HG02642 (cell line): ENCODE results near the gene ARHGAP4.

Experiments used
- ATAC-seq: cut with Tn5 transposase; IDR thresholded peaks from one replicate; pipeline ENCODE4 v1.9.1; 2021; ENCODE audit warnings: mild to moderate bottlenecking; ENCODE audit not compliant: unreplicated experiment, poor library complexity

ARHGAP4 gene

DNA sequence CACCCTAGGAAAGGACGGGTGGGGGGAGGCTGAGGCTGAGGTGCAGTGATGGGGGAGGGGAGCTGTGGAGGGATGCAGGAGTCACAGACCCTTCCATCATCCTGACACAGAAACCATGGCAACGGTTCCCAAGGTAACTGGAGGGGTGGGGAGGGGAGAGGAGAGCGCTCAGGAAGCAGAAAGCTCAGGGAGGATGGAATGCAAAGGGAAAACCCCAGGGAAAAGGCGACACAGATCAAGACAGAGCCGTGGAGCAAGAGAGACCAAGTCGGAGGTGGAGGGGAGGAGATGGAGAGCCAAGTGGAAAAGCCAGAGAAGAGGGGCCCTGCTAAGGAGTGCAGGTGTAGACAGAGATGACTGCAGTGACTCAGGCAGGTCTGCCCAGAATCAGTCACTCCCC lies 54.6 kb downstream of the ARHGAP4 start:
- ATAC-seq = no peak

DNA sequence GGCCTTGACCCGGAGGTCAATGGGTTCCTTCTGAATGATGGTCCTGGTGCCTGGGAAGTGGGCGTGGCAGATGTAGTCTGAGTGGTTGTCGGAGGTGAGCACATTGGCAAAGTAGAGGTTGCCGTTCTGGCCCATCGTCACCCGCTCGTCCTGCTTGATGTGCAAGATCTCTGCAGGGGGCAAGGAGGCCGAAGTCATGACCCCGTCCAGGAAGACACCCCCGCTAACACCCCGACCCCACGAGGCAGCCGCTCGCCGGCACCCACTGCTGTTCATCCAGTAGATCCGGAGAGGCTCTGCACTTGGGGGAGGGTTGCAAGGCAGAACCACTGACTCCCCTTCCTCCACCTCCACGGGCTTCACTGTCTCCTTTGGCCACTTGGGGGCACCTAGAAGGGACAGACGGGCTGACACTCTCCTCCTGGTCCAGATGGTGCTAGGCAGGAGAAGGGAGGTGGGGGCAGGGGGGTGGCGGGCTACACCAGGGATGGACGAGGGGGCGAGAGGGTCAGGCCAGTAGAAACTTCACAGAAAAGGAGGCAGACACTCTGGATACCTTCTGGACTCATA lies 55.2 kb downstream of the ARHGAP4 start:
- no peak for ATAC-seq

DNA sequence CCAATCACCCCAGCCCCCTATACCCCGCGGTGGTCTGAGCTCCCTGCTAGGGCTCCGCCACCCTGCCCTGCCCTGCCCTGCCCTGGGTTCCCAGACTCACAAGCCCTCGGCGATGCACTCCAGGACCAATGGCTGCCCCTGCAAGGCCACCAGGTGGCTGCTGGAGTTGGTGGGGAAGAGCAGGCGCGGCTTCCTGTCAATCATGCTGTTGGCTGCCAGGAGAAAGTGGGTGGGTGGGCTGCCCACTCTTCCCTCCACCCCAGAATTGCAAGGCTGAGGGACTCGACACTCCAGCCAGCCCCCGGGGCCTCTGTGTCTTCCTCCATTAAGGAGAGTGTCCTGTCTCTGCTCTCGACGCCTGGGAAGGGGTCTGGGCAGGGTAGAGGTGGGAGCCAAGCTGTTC lies 55.8 kb downstream of the ARHGAP4 start:
- ATAC-seq = no peak

DNA sequence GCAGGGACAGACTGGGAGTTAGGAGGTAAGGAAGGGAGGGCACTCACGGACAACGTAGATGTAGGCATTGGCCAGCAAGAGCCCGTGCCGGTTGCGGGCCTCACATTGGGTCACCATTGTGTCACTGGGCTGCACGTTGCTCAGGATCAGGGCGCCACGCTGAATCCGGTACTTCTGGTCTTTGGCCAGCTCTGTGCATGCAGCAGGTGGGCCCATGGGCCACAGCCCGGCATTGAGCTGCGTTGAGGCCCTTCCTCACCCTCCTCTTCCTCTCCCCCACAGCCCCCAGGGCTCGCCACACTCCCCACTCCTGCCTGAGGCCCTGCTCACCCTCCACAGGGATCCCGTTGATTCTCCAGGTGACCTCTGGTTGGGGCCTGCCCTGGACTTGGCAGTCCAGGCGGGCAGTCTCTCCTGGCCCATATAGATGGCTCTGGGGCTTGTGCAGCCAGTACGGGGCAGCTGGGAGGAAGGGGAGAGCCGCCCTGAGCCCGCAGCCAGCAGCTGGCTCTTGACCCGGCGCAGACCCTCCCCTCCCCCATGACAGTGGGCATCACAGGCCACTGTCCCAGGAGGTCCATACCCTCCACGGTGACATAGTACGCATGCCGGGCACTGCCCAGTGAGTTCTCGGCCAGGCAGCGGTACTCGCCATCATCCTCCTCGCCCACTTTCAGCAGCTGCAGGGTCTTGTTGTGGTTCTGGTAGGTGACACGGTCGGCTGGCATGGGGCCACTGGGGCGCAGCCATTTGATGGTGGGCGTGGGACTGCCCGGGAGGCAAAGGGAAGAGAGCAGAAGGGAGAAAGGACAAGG lies 56.4 kb downstream of the ARHGAP4 start:
- ATAC-seq = no peak

- ATAC-seq = no peak
Measured at GRCh38 chrX:153868576-153869472, 57.2 kb downstream of the ARHGAP4 start.

DNA sequence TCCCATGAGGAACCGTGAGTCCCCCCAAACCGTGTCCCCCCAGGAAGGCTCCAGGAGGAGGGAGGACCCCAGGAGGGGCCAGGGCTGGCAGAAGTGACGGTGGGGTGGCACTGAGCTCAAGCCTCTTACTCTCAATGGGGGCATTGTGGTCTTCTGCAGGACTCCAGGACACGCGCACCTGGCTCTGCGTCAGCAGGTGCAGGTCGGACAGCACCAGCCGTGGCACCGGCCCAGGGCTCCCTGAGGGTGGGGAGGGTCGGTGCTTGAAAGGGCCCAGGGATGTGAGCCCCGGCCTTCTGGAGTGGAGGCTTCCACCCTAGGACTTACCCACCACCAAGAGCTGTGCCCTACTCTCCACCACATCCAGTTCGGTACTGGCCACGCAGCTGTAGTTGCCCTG lies 58.4 kb downstream of the ARHGAP4 start:
- no peak for ATAC-seq

DNA sequence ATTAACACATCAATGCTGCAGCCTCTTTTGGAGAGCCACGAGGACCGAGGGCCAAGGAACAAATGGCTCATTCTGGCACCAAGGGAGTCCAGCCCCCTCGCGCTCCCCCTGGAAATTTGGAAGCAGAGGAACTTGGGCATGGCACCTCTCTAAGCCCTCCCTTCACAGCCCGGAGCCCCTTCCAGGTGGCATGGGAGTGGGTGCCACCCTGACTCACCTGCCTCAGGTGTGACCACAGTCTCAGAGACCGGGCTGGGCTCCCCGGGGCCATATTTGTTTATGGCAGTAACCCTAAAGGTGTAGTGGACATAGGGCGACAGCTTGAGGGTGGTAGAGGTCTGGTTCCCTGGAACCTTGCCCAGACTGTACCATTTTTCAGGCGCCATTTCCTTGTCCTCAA lies 58.9 kb downstream of the ARHGAP4 start:
- no peak for ATAC-seq

- no peak for ATAC-seq
Measured at GRCh38 chrX:153866302-153867019, 59.6 kb downstream of the ARHGAP4 start.

GRCh38 chrX:153865685-153866084 lies 60.4 kb downstream of the ARHGAP4 start:
- ATAC-seq = no peak

DNA sequence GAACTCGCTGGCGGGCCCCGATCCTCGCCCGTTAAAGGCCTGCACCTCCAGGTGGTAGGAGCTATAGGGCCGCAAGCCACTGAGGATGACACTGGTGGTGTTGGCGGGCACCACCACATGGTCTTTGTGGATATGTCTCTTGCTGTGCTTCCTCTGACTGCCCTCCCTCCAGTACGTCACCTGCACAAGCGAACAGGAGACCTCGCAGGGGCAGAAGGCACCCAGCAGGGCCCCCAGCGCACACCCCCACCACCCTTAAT lies 60.8 kb downstream of the ARHGAP4 start:
- ATAC-seq = no peak

- ATAC-seq = no peak
Measured at GRCh38 chrX:153864561-153865320, 61.3 kb downstream of the ARHGAP4 start.

- ATAC-seq = no peak
Measured at GRCh38 chrX:153864101-153864500, 62.0 kb downstream of the ARHGAP4 start.

- no peak for ATAC-seq
Measured at GRCh38 chrX:153863251-153863991, 62.6 kb downstream of the ARHGAP4 start.

DNA sequence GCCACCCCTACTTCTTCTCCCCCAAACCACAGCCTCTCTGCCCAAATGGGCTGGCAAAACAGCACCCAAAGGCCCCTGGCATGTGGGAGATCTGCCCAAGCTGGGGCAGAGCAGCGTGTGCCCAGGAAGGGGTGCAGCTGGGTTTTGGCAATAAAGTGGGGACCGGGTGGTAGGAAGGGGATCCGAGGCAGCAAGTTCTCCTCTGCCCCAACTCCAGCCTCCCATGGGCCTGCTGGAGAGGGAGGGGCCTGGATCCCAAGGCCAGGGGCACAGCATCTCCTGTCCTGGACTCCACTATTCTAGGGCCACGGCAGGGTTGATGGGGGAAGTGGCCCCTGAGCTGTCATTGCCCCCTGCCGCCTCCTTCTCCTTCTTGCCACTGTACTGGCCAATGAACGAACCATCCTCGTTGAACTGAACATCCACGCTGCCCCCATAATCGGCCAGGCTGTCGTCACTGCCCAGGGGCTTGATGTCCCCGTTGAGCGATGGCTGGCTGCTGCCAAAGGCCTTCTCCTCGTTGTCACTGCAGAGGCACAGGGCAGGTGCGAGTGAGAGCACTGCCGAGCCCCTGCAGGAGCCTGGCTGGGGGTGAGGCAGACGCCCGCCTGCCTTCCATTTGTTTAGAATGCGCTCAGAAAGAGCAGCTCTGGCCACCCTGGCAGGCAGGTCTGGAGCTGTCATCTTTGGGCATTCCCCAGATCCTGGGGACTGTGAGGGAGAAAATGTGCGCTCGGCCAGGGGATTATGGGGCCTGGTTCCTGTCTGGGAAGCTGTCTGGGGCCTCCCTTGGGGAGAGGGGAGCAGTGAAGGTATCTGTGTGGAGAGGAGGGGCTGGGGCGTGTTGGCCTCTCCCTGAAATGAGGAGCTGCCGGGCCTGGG lies 63.5 kb downstream of the ARHGAP4 start:
- ATAC-seq = no peak

DNA sequence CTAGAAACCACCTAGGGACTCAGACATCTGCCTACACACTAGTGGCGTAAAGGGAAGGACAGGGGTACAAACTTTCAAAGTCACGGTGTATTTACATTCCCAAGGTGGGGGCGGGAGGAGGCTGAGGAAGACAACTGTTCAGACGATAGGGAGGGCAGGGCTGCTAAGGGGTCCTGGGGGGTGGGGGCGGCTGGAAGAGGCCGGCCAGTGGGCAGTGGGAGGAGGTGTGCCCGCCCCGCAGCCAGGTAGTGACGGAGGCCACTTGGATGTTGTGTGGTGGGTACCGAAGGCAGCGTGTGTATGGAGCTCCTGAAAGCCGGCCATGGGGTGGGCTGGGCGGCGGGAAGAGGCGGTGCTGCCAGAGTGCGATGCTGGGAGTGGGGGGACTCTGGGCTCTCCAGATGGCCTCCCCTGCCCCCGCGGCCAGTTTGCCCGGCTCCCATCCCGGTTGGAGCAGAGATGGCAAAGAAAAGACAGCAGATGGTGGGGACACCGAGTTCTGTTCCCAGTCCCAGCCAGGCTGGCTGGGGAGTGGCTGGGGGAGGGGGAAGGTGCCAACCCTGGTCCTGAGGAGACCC lies 64.2 kb downstream of the ARHGAP4 start:
- ATAC-seq = no peak

- no peak for ATAC-seq
Measured at GRCh38 chrX:153861151-153861550, 64.9 kb downstream of the ARHGAP4 start.
